Choroid plexus epithelial cell (primary cell): ENCODE results near the gene GALNT11.
A peak's percentile ranks its signal among the peaks of the same experiment; 100 is the strongest.
"Not testable (repeated sequence)": the region's sequence is repeated elsewhere in the genome, so short reads cannot be mapped to it uniquely, and the experiment has no call there.

Source experiments
- DNase-seq: peaks from one replicate; pipeline ENCODE4 v3.0.0-alpha.2; 2010; ENCODE audit warnings: low read depth
- H3K4me3 ChIP-seq: 2 replicates; pipeline ENCODE4 v1.5.1; 2011; ENCODE audit warnings: low read depth, mild to moderate bottlenecking, control low read depth, low read length, moderate library complexity
- TF ChIP-seq, protein P1 (sequence below): conservative IDR thresholded peaks from 2 replicates; pipeline ENCODE4 v1.5.1; 2011; ENCODE audit warnings: low read depth, mild to moderate bottlenecking, control low read depth, inconsistent platforms, low read length, moderate library complexity

The GALNT11 gene

DNA sequence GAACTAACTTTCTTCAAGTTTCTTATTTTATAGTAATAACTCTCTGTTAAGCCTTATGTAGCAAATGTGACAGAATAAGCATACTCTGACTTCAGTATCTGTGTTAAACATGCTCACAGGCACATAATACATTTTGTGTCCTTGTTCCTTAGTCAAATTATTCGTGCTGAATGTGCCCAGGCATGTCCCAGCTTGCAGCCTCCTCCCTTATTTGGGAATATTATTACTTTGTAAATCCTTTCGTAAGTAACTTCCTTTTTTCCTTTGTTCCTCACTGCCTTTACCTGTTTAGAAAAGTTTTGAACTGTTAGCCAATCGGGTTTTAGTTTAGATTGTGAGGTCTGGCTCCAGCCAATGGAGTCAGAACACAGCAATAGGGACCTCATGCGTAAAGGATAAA is 46.9 kb downstream of the GALNT11 start:
- TF ChIP-seq, protein P1, sequence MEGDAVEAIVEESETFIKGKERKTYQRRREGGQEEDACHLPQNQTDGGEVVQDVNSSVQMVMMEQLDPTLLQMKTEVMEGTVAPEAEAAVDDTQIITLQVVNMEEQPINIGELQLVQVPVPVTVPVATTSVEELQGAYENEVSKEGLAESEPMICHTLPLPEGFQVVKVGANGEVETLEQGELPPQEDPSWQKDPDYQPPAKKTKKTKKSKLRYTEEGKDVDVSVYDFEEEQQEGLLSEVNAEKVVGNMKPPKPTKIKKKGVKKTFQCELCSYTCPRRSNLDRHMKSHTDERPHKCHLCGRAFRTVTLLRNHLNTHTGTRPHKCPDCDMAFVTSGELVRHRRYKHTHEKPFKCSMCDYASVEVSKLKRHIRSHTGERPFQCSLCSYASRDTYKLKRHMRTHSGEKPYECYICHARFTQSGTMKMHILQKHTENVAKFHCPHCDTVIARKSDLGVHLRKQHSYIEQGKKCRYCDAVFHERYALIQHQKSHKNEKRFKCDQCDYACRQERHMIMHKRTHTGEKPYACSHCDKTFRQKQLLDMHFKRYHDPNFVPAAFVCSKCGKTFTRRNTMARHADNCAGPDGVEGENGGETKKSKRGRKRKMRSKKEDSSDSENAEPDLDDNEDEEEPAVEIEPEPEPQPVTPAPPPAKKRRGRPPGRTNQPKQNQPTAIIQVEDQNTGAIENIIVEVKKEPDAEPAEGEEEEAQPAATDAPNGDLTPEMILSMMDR: no peak
- DNase-seq: no peak
- no peak overlapping the region for H3K4me3 ChIP-seq

DNA sequence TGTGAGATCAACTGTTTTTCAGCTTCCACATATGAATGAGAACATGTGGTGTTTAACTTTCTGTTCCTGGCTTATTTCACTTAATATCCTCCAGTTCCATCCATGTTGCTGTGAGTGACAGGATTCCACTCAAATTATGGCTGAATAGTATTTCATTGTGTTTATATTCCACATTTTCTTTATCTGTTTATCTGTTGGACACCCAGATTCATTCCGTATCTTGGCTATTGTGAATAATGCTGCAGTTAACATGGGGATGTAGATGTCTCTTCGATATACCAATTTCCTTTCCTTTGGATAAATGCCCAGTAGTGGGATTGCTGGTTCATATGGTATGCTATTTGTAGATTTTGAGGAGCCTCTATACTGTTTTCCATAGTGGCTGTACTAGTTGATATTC is 47.9 kb downstream of the GALNT11 start:
- no peak overlapping the region for H3K4me3 ChIP-seq
- no peak for DNase-seq
- TF ChIP-seq, protein P1: no peak

DNA sequence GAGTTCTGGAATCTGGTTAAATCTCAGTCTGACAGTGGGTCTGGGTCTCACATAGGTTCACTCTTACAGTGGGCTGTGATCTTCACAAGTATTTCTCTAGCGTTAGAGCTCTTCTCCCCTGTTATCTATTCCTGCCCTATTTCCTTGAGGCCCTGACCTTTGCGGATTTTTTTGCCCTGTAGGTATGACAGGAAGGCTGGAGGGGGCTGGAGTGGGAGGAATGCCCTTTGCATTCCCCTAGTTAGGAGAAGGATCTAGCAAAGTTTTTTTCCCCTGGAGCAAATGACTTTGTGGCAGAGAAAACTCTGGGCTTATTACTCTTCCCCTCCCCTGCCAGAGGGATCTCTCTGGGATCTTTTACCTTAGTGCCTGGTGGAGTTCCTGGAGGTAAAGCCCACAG is 49.2 kb downstream of the GALNT11 start:
- TF ChIP-seq, protein P1: no peak
- DNase-seq: no peak
- no peak overlapping the region for H3K4me3 ChIP-seq

DNA sequence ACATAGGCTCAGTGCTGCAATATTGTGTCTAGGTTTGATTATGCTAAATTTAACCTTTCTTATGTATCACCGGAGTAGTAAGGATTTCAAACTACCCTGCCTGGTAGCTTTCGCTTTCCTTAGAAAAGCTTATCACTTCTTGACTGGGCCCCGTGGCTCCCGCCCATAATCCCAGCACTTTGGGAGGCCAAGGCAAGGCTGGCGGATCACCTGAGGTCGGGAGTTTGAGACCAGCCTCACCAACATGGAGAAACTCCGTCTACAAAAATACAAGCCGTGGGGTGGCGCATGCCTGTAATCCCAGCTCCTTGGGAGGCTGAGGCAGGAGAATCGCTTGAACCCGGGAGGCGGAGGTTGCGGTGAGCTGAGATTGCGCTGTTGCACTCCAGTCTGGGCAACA is 49.9 kb downstream of the GALNT11 start:
- H3K4me3 ChIP-seq, DNase-seq: not testable (repeated sequence)

DNA sequence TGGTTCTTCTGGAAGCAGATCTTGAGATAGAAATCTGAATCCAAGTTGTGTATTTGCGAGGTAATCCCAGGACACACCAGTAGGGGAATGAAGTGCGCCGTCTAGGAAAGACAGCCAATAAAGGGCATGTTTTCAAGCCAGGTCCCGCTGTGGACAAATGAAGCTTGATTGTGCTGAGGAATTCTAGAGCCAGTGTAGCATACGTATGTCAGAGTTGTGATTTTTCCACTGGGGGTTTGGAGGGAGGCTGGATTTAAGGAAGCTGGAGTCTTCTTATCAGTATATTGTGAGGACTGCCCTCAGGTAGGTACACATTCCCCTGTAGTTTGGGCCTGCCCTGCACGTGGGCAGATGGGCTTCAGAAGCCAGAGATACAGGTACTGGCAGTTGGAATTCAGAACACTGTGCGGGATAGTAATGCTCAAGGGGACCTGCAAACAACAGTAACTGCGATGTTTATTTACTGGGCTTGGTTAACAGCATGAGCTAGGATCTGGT is 50.9 kb downstream of the GALNT11 start:
- H3K4me3 ChIP-seq: no peak overlapping the region
- peak; percentile 47 for DNase-seq
- TF ChIP-seq, protein P1: peak; percentile 66

DNA sequence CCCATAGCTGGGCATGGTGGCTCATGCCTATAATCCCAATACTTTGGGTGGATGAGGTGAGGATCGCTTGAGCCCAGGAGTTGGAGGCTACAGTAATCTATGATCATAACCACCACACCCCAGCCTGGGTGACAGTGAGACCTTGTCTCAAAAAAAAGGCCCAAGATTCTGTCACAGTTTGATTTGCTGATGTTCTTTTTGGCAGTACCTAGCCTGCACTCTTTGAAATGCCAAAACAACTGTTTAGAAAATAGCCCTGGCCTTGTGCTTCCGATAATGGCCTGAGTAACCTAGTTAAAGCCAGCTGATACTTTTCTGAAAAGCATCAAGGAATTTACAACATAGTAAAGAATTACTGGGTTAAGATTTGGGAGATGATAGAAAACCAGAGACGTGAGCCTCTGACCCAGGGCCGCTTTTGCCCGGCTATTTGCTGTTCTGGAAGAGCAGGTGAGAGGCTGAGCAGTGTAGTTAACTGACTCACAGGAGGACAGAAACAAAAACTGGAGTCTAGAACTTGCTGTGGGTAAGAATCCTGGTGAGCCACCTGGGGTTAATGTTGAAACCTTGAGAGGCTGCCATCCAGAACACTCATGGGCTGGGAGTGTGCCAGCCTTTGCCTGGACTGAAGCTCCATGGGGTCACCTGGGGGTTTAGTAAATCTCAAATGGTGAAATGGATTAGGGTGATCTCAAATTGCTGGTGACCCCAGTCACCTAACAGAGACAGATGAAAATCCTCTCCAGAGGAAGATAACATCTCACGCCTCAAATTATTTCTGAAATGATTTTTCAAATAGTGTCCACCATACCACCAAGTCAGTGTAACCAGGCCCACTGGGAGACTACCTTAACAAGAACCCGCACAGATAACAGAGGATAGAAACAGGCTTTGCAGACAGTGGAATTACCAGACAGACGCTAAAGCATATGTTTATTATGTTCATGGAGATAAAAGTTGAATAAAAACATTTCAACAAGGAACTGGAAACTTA is 51.8 kb downstream of the GALNT11 start:
- H3K4me3 ChIP-seq: no peak overlapping the region
- TF ChIP-seq, protein P1: no peak
- DNase-seq: peak; percentile 34

DNA sequence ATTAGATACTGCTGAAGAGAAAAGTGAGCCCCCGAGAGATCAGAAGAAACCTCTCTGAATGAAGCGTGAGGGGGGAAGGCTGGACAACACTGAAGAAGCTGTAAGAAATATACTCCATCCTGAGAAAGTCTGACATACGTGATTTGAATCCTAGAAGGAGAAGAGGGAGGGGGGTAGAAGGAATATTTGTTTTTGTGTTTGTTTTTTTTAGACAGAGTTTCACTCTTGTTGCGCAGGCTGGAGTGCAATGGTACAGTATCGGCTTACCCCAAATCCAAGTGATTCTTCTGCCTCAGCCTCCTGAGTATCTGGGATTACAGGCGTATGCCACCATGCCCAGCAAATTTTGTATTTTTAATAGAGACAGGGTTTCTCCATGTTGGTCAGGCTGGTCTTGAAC is 52.6 kb downstream of the GALNT11 start:
- DNase-seq: no peak
- TF ChIP-seq, protein P1: no peak
- H3K4me3 ChIP-seq: no peak overlapping the region
